ENCODE measurements around the gene TMEM263. TPM values are rescaled to one million over a fixed set of nuclear protein-coding genes. Genes with fewer than 3 reads are reported as not detected.
"Not testable (repeated sequence)": the region's sequence is repeated elsewhere in the genome, so short reads cannot be mapped to it uniquely, and the experiment has no call there.

Gene TMEM263
- total and polyA plus RNA-seq, 2 of the 8 experiments (the other 6 are each of a cell fraction or from before 2014, with no cell fraction given) = 2.9 to 12.3 TPM

DNA sequence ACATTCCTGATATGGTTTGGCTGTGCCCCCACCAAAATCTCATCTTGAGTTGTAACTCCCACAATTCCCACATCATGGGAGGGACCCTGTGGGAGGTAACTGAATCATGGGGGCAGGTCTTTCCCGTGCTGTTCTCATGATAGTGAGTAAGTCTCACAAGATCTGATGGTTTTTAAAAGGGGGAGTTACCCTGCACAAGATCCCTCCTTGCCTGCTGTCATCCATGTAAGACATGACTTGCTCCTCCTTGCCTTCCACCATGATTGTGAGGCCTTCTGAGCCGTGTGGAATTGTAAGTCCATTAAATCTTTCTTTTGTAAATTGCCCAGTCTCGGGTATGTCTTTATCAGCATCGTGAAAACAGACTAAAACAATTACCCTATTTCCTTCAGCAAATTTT, 47.0 kb downstream of the TMEM263 start:
- H3K27me3 ChIP-seq (replicated peaks in 1 of 4; ENCODE audit: control insufficient read depth in 3 of 4, extremely low read depth in 1 of 4, insufficient read depth in 3 of 4, low read length in 3 of 4); CTCF ChIA-PET (ENCODE audit: partially characterized antibody); H3K23me2 ChIP-seq (ENCODE audit: low read depth, low read length); FAIRE-seq; H4K20me1 ChIP-seq (replicated peaks in 1 of 2; ENCODE audit: control insufficient read depth in 1 of 2, insufficient read depth in 2 of 2, low read length in 2 of 2); H3K18ac ChIP-seq (ENCODE audit: extremely low read depth, low read length); H3K9ac ChIP-seq (replicated peaks in 1 of 4; ENCODE audit: extremely low read depth in 1 of 4, low read depth in 3 of 4, low read length in 3 of 4); H3K23ac ChIP-seq (ENCODE audit: insufficient read length); H3K79me1 ChIP-seq (ENCODE audit: low read depth, low read length); H3K4me3 ChIP-seq (ENCODE audit: extremely low read depth in 1 of 4, insufficient read depth in 2 of 4, low read depth in 3 of 4, low read length in 4 of 4); H3K36me3 ChIP-seq (ENCODE audit: control insufficient read depth in 2 of 4, insufficient read depth in 4 of 4, low read length in 3 of 4); H3K4me1 ChIP-seq (replicated peaks in 1 of 4; ENCODE audit: control insufficient read depth in 3 of 4, insufficient read depth in 4 of 4, low read length in 3 of 4); H2BK120ac ChIP-seq (replicated peaks; ENCODE audit: low read depth, low read length); DNase-seq (ENCODE audit: low read depth in 1 of 2, low spot score in 2 of 2); H2BK20ac ChIP-seq (ENCODE audit: low read length); H3K4me2 ChIP-seq (ENCODE audit: insufficient read depth in 1 of 2, low read depth in 2 of 2, low read length in 2 of 2); H4K8ac ChIP-seq (ENCODE audit: extremely low read depth, insufficient read depth, low read length); H3K27ac ChIP-seq (ENCODE audit: low read depth, low read length); H3K56ac ChIP-seq (replicated peaks; ENCODE audit: insufficient read length, low read depth, low read length); H3K14ac ChIP-seq (ENCODE audit: insufficient read length); H2BK15ac ChIP-seq (ENCODE audit: low read length); H2BK12ac ChIP-seq (ENCODE audit: low read depth, low read length); H4K91ac ChIP-seq (replicated peaks; ENCODE audit: insufficient read length, low read length); H2BK5ac ChIP-seq (ENCODE audit: low read depth, low read length); H4K5ac ChIP-seq (ENCODE audit: insufficient read length, low read depth, low read length); H2AFZ ChIP-seq (ENCODE audit: low read length); POLR2A ChIA-PET (ENCODE audit: partially characterized antibody); H3K4ac ChIP-seq (replicated peaks; ENCODE audit: insufficient read length, low read depth, low read length); H2AK5ac ChIP-seq (ENCODE audit: low read depth, low read length); H3K79me2 ChIP-seq (ENCODE audit: control insufficient read depth in 1 of 2, insufficient read depth in 2 of 2, low read length in 2 of 2); H3K9me3 ChIP-seq (ENCODE audit: insufficient read depth in 2 of 2, low read depth in 1 of 2, low read length in 1 of 2): not testable (repeated sequence)
- WGBS, 2 experiments (ENCODE audit: extremely low coverage in 1 of 2, insufficient coverage in 1 of 2, insufficient read length in 1 of 2, insufficient replicate concordance in 2 of 2, low coverage in 1 of 2, low lambda C conversion rate in 2 of 2, missing lambda C conversion rate in 1 of 2) = 78% methylated on average over 4 of the region's 4 CpGs; no CpG with 5 or more reads in 1 of the 2 experiments

Measured in H1 (cell line).